ENCODE results near the gene OLFM3.

OLFM3 gene

GRCh38 chr1:101996825-101997465 lies at the start of gene OLFM3:
Gene OLFM3 (minus strand): TSS chr1:101996926.
- peaks cover 3 to 7% of the 10 kb centered on the region in 2 donors for H3K27me3 ChIP-seq (ENCODE audit: control insufficient read depth in 1 of 2, insufficient read depth in 2 of 2, low read length in 2 of 2)
- no peak within 1 kb of the TSS for H3K4me3 ChIP-seq (ENCODE audit: low read length in 2 of 2)
- H3K27ac ChIP-seq (ENCODE audit: low read length), result no peak within 1 kb of the TSS
- no peak within 1 kb of the TSS for H3K9ac ChIP-seq (ENCODE audit: low read length in 2 of 2)
- H3K9me3 ChIP-seq (ENCODE audit: control insufficient read depth in 2 of 2, low read length in 2 of 2), result no peaks in the 10 kb centered on the region
- no peaks in the 10 kb centered on the region for H3K36me3 ChIP-seq (ENCODE audit: control insufficient read depth in 2 of 2, insufficient read depth in 2 of 2, low read length in 2 of 2)
- no peaks in the 10 kb centered on the region for H3K4me1 ChIP-seq (ENCODE audit: control insufficient read depth, insufficient read depth, low read length)

GRCh38 chr1:102045752-102046151 lies 49.0 kb upstream of the OLFM3 start:
- Histone ChIP-seq H3K9me3 (ENCODE audit: control insufficient read depth in 2 of 2, low read length in 2 of 2) (peaks cover 0 to 5% of the 10 kb centered on the region in 2 donors), H3K4me1 (ENCODE audit: control insufficient read depth, insufficient read depth, low read length) (no peaks in the 10 kb centered on the region), H3K27me3 (ENCODE audit: control insufficient read depth in 1 of 2, insufficient read depth in 2 of 2, low read length in 2 of 2) (no peaks in the 10 kb centered on the region), H3K9ac (ENCODE audit: low read length in 2 of 2) (no peak overlapping the region), H3K4me3 (ENCODE audit: low read length in 2 of 2) (no peak overlapping the region), H3K27ac (ENCODE audit: low read length) (no peak overlapping the region), H3K36me3 (ENCODE audit: control insufficient read depth in 2 of 2, insufficient read depth in 2 of 2, low read length in 2 of 2) (no peaks in the 10 kb centered on the region)

- no peaks in the 10 kb centered on the region for H3K4me1 ChIP-seq (ENCODE audit: control insufficient read depth, insufficient read depth, low read length)
- no peaks in the 10 kb centered on the region for H3K9me3 ChIP-seq (ENCODE audit: control insufficient read depth in 2 of 2, low read length in 2 of 2)
- H3K36me3 ChIP-seq (ENCODE audit: control insufficient read depth in 2 of 2, insufficient read depth in 2 of 2, low read length in 2 of 2), result no peaks in the 10 kb centered on the region
- H3K27ac ChIP-seq (ENCODE audit: low read length), result no peak overlapping the region
- H3K27me3 ChIP-seq (ENCODE audit: control insufficient read depth in 1 of 2, insufficient read depth in 2 of 2, low read length in 2 of 2), result no peaks in the 10 kb centered on the region
- H3K4me3 ChIP-seq (ENCODE audit: low read length in 2 of 2), result no peak overlapping the region
- H3K9ac ChIP-seq (ENCODE audit: low read length in 2 of 2), result no peak overlapping the region
These were observed 35.8 kb upstream of the OLFM3 start for GRCh38 chr1:102032534-102032933.

- Histone ChIP-seq H3K27ac (ENCODE audit: low read length) (no peak overlapping the region), H3K9ac (ENCODE audit: low read length in 2 of 2) (no peak overlapping the region), H3K4me1 (ENCODE audit: control insufficient read depth, insufficient read depth, low read length) (no peaks in the 10 kb centered on the region), H3K9me3 (ENCODE audit: control insufficient read depth in 2 of 2, low read length in 2 of 2) (no peaks in the 10 kb centered on the region), H3K27me3 (ENCODE audit: control insufficient read depth in 1 of 2, insufficient read depth in 2 of 2, low read length in 2 of 2) (no peaks in the 10 kb centered on the region), H3K36me3 (ENCODE audit: control insufficient read depth in 2 of 2, insufficient read depth in 2 of 2, low read length in 2 of 2) (no peaks in the 10 kb centered on the region), H3K4me3 (ENCODE audit: low read length in 2 of 2) (no peak overlapping the region)
These were observed 22.8 kb upstream of the OLFM3 start for GRCh38 chr1:102019530-102019929.

- no peak overlapping the region for H3K9ac ChIP-seq (ENCODE audit: low read length in 2 of 2)
- H3K27me3 ChIP-seq (ENCODE audit: control insufficient read depth in 1 of 2, insufficient read depth in 2 of 2, low read length in 2 of 2), result no peaks in the 10 kb centered on the region
- no peaks in the 10 kb centered on the region for H3K4me1 ChIP-seq (ENCODE audit: control insufficient read depth, insufficient read depth, low read length)
- no peaks in the 10 kb centered on the region for H3K9me3 ChIP-seq (ENCODE audit: control insufficient read depth in 2 of 2, low read length in 2 of 2)
- H3K27ac ChIP-seq (ENCODE audit: low read length), result no peak overlapping the region
- no peak overlapping the region for H3K4me3 ChIP-seq (ENCODE audit: low read length in 2 of 2)
- H3K36me3 ChIP-seq (ENCODE audit: control insufficient read depth in 2 of 2, insufficient read depth in 2 of 2, low read length in 2 of 2), result no peaks in the 10 kb centered on the region
These were observed 19.0 kb upstream of the OLFM3 start for GRCh38 chr1:102015728-102016127.

GRCh38 chr1:102002057-102002456 lies 5.3 kb upstream of the OLFM3 start:
- no peaks in the 10 kb centered on the region for H3K9me3 ChIP-seq (ENCODE audit: control insufficient read depth in 2 of 2, low read length in 2 of 2)
- H3K36me3 ChIP-seq (ENCODE audit: control insufficient read depth in 2 of 2, insufficient read depth in 2 of 2, low read length in 2 of 2), result no peaks in the 10 kb centered on the region
- H3K4me3 ChIP-seq (ENCODE audit: low read length in 2 of 2), result no peak overlapping the region
- H3K27ac ChIP-seq (ENCODE audit: low read length), result no peak overlapping the region
- no peak overlapping the region for H3K9ac ChIP-seq (ENCODE audit: low read length in 2 of 2)
- H3K4me1 ChIP-seq (ENCODE audit: control insufficient read depth, insufficient read depth, low read length), result no peaks in the 10 kb centered on the region
- peaks cover 0 to under 1% of the 10 kb centered on the region in 2 donors for H3K27me3 ChIP-seq (ENCODE audit: control insufficient read depth in 1 of 2, insufficient read depth in 2 of 2, low read length in 2 of 2)

GRCh38 chr1:101995984-101996745 lies 561 bp downstream of the OLFM3 start:
- H3K4me3 ChIP-seq (ENCODE audit: low read length in 2 of 2), result no peak overlapping the region
- H3K27ac ChIP-seq (ENCODE audit: low read length), result no peak overlapping the region

GRCh38 chr1:101993710-101994109 lies 3.0 kb downstream of the OLFM3 start:
- Histone ChIP-seq H3K4me1 (ENCODE audit: control insufficient read depth, insufficient read depth, low read length) (no peaks in the 10 kb centered on the region), H3K27ac (ENCODE audit: low read length) (no peak overlapping the region), H3K36me3 (ENCODE audit: control insufficient read depth in 2 of 2, insufficient read depth in 2 of 2, low read length in 2 of 2) (no peaks in the 10 kb centered on the region), H3K9ac (ENCODE audit: low read length in 2 of 2) (no peak overlapping the region), H3K4me3 (ENCODE audit: low read length in 2 of 2) (no peak overlapping the region), H3K9me3 (ENCODE audit: control insufficient read depth in 2 of 2, low read length in 2 of 2) (no peaks in the 10 kb centered on the region), H3K27me3 (ENCODE audit: control insufficient read depth in 1 of 2, insufficient read depth in 2 of 2, low read length in 2 of 2) (peaks cover 3 to 7% of the 10 kb centered on the region in 2 donors)

More at GRCh38 chr1:101995984-101996745, 561 bp downstream of the OLFM3 start:
- Histone ChIP-seq H3K9me3 (ENCODE audit: control insufficient read depth in 2 of 2, low read length in 2 of 2) (no peaks in the 10 kb centered on the region), H3K4me1 (ENCODE audit: control insufficient read depth, insufficient read depth, low read length) (no peaks in the 10 kb centered on the region), H3K36me3 (ENCODE audit: control insufficient read depth in 2 of 2, insufficient read depth in 2 of 2, low read length in 2 of 2) (no peaks in the 10 kb centered on the region), H3K9ac (ENCODE audit: low read length in 2 of 2) (no peak overlapping the region), H3K27me3 (ENCODE audit: control insufficient read depth in 1 of 2, insufficient read depth in 2 of 2, low read length in 2 of 2) (peaks cover 3 to 7% of the 10 kb centered on the region in 2 donors)

- H3K4me1 ChIP-seq (ENCODE audit: control insufficient read depth, insufficient read depth, low read length), result no peaks in the 10 kb centered on the region
- H3K36me3 ChIP-seq (ENCODE audit: control insufficient read depth in 2 of 2, insufficient read depth in 2 of 2, low read length in 2 of 2), result no peaks in the 10 kb centered on the region
- H3K9ac ChIP-seq (ENCODE audit: low read length in 2 of 2), result no peak overlapping the region
- H3K4me3 ChIP-seq (ENCODE audit: low read length in 2 of 2), result no peak overlapping the region
- no peaks in the 10 kb centered on the region for H3K9me3 ChIP-seq (ENCODE audit: control insufficient read depth in 2 of 2, low read length in 2 of 2)
- no peak overlapping the region for H3K27ac ChIP-seq (ENCODE audit: low read length)
- H3K27me3 ChIP-seq (ENCODE audit: control insufficient read depth in 1 of 2, insufficient read depth in 2 of 2, low read length in 2 of 2), result peaks cover 3 to 7% of the 10 kb centered on the region in 2 donors
These were observed 3.7 kb downstream of the OLFM3 start for GRCh38 chr1:101992821-101993575.

- no peaks in the 10 kb centered on the region for H3K36me3 ChIP-seq (ENCODE audit: control insufficient read depth in 2 of 2, insufficient read depth in 2 of 2, low read length in 2 of 2)
These were observed 15.8 kb downstream of the OLFM3 start for GRCh38 chr1:101980974-101981373.

More at GRCh38 chr1:101980974-101981373, 15.8 kb downstream of the OLFM3 start:
- no peak overlapping the region for H3K4me3 ChIP-seq (ENCODE audit: low read length in 2 of 2)
- H3K9ac ChIP-seq (ENCODE audit: low read length in 2 of 2), result no peak overlapping the region
- no peaks in the 10 kb centered on the region for H3K4me1 ChIP-seq (ENCODE audit: control insufficient read depth, insufficient read depth, low read length)
- H3K9me3 ChIP-seq (ENCODE audit: control insufficient read depth in 2 of 2, low read length in 2 of 2), result no peaks in the 10 kb centered on the region
- no peaks in the 10 kb centered on the region for H3K27me3 ChIP-seq (ENCODE audit: control insufficient read depth in 1 of 2, insufficient read depth in 2 of 2, low read length in 2 of 2)
- no peak overlapping the region for H3K27ac ChIP-seq (ENCODE audit: low read length)
